GM19463 (cell line): ENCODE data around the gene LNPK.
"Not testable (repeated sequence)": the region's sequence is repeated elsewhere in the genome, so short reads cannot be mapped to it uniquely, and the experiment has no call there.

ENCODE experiments used
- ATAC-seq: cut with Tn5 transposase; IDR thresholded peaks from one replicate; pipeline ENCODE4 v1.9.1; 2021; ENCODE audit warnings: mild to moderate bottlenecking, moderate library complexity; ENCODE audit not compliant: unreplicated experiment

LNPK gene

DNA sequence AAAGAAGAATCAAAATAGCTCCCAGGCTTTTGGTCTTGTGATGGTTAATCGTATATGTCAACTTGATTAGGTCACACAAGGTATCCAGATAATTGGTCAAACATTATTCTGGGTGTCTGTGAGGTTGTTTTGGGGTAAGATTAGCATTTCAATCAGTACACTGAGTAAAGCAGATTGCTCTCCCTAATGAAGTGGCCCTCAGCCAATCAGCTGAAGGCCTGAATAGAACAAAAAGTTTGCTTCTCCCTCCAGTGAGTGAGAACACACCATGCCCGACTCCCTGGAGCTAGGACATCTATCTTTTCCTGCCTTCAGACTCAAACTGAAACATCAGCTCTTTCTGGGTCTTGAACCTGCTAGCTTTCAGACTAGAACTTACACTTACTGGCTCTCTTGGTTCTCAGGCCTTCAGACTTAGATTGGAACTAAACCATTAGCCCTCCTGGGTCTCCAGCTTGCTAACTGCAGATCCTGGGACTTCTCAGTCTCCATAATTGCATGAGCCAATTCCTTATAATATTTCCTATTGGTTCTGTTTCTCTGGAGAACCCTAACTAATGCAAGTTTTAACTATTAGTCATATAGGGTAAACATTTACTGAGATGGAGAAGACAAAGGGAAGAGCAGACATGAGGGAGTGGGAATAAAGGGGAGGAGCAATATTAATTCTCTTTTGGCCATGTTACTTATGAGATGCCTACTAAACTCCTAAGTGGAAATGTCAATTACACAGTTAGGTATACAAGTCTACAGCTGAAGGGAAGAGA is 25.5 kb downstream of the LNPK start:
- no peak for ATAC-seq

DNA sequence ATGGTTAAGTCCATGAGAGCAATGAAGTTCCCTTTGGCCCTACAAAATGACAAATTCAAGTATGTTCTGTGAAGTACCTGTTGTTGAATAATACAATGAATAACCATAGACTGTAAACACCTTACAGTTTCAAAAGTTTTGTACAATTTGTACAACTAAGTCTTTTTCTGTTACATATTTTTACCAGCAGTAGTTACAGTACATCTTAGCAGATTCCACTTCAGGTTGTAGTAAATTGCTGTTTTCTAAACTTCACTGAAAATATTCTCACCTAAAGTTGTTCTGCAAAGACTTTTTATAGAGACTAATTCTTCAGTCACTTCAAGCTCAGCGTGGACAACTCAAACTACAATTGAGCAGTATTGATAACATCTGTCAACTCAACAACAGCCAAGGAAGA is 28.7 kb downstream of the LNPK start:
- no peak for ATAC-seq

DNA sequence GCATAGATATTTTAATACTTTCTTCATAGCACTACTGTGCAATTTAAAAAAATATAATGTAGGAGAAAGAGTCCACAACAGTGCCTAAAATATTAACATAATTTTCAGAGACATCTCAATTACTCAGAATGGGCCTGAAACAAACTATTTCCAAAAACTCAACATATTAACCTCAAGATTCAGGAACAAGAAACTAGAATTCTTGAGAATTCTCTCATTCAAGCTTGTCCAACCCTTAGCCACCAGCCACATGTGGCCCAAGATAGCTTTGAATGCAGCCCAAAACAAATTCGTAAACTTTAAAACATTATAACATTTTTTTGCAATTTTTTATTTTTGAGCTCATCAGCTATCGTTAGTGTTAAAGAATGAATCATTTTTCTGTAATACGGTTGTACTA is 35.2 kb downstream of the LNPK start:
- no peak for ATAC-seq

DNA sequence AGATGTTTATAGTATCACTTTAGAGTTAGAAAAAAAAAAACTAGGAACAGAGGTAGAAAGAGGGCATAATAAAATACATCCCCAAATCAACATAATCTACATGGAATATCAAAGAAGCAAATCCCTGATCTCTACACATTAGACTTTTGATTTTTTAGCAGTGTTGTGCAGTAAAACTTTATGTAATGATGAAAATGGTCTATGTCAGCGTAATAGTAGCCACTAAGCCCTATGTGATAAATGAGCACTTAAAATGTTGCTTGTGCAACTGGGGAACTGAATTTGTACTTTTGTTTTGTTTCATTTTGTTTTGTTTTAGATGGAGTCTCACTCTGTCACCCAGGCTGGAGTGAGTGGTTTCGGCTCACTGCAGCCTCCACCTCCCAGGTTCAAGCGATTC is 36.3 kb downstream of the LNPK start:
- no peak for ATAC-seq

DNA sequence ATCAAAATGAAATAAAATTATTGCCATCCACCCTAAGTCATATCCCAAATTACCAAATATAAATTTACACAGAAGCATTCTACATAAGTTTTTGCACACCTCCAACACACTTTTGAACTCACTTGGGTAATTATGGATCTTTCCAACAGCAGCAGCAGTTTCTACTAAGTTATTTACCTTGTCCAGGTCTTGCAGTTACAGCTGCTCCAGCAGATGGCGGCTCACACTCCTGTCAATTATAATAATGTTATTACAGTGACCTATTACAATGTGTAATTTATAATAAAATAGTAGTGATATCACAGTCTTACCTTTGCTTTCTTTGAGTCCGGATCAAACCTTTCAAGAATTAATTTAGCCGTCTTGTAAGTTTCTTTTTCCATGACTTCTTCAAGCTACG is 37.9 kb downstream of the LNPK start:
- no peak for ATAC-seq

DNA sequence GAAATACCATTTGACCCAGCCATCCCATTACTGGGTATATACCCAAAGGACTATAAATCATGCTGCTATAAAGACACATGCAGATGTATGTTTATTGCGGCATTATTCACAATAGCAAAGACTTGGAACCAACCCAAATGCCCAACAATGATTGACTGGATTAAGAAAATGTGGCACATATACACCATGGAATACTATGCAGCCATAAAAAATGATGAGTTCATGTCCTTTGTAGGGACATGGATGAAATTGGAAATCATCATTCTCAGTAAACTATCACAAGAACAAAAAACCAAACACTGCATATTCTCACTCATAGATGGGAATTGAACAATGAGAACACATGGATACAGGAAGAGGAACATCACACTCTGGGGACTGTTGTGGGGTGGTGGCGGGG is 38.9 kb downstream of the LNPK start:
- ATAC-seq, result not testable (repeated sequence)

DNA sequence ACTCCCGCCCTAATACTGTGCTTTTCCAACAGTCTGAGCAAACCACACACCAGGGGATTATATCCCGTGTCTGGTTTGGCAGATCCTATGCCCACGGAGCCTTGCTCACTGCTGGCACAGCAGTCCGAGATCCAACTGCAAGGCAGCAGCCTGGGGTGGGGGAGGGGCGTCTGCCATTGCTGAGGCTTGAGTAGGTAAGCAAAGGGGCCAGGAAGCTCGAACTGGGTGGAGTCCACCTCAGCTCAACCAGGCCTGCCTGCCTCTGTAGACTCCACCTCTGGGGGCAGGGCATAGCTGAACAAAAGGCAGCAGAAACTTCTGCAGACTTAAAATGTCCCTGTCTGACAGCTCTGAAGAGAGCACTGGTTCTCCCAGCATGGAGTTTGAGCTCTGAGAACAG is 44.2 kb downstream of the LNPK start:
- no peak for ATAC-seq

DNA sequence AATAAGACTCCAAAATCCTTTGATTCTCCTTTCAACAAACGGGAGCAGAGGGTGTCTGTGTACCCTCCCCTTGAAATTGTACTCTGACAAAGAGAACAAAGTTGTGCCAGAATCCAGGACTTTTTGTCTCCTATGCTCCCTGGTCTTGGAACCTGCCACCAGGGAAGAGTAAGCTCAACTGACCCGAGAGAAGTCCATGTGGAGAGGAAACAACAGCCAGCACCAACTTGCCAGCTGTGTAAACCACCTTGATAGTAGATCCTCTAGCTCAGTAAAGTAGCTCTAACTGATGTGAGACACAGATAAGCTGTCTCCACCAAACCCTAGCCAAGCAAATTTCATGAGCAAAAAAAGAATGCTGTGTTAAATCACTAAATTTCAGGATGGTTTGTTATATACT is 46.9 kb downstream of the LNPK start:
- ATAC-seq, result no peak

DNA sequence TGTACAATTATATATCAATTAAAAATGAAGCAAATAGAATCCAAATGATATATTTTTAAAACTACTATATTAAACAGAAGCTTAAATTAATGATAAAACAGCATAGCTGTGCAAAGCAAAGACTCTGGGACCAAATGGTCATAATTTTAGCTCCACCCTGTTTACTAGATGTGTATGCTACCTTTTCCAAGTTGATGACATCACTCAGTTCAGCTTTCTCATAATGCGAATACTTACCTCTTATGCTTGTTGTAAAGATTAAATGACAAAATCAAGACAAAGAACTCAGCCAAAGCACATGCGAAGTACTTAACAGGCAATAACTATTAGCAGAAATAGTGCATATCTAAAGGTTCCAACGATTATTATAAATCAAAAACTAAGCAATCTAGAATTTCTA is 51.6 kb downstream of the LNPK start:
- no peak for ATAC-seq

DNA sequence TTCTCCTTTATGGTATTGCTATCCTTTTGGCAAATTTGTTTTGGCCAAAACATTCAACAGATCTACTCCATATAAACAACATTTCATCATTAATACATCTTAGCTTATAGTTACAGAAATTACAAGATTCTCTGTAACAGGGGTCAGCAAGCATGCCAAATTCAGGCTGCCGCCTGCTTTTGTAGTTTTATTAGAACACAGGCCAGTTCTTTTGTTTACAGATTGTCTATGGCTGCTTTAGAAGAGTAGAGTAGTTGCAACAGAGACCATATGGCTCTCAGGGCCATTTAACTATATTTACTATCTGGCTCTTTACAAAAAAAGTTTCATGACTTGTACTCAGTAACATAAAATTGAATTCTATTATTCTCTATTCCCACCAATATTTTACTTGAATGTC is 53.9 kb downstream of the LNPK start:
- no peak for ATAC-seq

DNA sequence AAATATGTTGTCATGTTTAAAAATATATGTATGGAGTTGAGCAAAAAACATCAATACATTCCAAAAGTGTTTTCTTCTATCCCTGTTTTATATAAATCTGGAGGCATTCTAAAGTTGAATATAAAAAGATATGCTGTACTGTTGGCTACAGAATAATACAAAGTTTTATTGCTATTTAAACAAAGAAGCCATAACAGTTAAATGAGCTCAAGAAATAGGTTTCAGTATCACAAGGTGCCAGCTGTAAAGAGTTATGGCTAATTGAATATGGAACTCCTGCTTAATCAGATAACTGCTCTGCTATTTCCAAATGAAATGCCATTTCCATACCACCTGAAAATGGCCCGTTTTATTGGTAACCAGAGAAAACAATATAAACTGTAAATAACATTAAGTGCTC is 55.0 kb downstream of the LNPK start:
- ATAC-seq, result no peak

DNA sequence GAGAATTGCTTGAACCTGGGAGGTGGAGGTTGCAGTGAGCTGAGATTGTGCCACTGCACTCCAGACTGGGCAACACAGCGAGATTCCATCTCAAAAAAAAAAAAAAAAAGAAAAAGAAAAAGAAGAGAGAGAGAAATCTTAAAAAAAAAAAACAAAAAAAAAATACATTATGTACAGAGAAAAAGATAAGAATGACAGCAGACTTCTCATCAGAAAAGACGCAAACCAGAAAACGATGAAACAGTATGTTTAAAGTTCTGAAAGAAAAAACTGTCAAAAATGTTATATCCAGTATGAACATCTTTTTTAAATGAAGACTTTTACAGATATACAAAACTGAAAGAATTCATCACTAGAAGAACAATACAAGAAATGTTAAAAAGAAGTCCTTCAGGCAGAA is 60.4 kb downstream of the LNPK start:
- no peak for ATAC-seq

DNA sequence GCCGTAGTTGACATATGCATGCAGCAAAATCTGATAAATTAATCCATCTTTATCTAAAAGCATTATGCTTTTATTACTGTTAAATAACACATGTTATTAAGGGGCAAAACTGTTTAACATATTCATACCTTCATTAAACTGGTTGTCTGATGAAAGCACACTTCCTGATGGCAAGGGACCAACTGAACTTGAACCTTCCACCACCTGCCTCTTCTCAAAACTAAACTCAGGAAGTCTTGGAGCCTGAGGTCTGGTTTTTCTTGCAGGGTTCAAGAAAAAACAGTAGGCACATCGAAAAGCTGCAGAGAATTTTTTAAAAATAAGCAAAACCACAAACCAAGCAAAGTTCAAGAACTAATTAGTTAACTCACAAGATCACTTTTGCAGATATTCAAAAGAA is 64.9 kb downstream of the LNPK start:
- ATAC-seq, result no peak

DNA sequence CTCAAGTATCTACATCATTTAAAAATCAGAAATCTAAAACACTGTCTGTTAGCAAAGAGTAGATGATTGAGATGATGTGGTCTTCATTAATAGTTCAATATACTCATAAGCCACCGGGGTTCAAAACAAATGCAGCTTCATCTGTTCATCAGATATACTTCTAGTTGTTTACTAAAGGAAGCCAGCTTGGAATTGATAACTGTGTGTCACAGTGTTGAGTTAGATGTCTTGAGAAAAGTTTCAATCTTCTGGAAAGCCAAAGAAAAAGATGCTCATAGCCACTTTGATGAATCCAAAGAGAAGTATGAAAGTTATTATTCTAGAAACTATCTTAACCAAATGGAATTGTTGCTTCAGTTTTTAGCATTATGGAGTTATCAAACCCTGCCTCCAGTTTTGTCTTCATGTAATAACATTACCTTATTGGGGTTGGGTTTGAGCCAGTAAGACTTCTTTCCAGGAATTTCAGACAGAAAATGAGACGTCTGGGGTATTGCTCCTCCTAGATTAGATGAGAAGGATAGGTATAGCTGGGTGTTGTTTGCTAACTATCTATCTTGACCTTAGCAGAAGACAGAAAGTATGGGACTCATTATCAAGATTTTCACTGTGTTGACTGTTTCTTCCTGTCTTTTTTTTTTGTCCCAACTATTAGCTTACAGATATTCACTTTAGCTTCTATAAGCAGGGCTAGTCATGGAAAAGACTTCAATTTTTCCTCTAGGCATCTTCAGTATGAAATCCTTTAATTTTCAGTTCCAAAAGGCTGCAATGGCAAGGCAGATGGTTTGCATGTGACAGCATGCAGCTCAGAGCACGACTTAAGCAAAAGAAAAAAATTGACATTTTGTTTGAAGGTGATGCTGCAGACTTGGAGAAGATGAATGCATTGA is 66.5 kb downstream of the LNPK start:
- no peak for ATAC-seq

DNA sequence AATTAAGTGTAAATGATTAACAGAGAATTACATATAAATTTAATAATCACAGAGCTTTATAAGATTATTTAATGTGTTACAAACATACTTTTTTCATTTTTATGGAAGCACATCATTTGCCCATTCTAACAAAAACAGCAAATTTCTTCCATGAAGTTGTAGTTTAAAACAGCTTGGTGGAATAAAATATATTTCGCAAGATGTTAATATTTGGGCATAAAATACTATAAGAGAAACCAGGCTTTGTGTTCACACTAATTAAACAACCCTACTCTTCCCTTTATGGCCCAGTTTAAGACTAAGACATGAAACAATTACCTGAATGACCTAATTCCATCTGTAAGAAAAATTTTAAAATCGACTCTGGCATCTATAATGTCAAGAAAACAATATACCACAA is 69.4 kb downstream of the LNPK start:
- ATAC-seq, result no peak

DNA sequence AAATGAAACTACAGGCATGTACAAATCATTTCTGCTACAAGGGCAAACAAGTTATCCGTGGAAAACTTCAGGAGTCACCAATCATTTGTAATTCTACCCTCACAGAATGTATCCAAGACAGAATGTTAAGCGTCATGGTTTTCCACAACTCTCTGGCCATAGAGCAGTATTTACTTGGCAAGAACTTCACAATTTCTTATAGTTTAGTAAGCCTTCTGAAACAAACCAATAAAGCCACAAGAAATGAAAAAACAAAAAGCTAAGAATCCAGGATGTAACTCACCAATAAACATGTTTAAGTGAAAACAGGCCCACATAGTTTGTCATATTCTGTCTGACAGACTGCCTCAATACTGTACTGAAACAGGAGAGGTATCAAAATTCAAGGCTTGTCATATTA is 70.3 kb downstream of the LNPK start:
- ATAC-seq, result no peak

DNA sequence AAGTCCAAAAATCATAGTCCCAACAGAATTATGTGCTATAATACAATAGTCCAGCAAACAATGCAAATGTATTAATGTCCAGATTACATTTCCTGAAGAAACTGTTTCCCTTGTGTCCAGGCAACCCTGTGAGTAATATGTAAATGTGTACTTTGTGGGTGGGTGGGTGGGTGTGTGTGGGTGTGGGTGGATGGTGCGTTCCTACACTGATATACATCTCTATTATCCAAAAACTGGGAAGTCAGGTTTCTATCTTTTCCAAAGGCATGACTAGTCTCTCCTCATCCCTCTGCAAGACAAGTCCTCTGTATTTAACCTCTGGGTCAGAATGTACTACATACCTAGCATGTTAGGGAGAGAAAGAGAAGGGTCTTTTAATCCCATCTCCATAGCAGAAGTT is 71.6 kb downstream of the LNPK start:
- no peak for ATAC-seq

DNA sequence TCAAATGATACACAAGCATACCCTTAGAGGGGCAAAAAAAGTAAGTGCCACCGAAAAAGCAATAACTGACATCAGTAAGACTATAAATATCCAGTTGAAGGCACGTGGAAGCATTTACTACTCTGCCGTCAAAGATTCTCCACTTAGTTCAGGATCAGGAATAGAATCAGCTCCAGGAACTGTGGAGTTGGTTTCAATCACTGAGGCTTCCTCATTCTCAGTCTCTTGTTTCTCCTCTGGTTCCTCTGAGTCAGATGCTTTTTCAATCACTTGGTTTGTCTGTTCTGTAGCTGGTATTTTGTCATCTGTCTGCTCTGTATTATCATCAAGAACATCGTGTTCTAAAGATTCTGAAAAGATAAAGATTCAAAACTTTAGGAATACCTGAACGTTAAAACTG is 72.2 kb downstream of the LNPK start:
- no peak for ATAC-seq

DNA sequence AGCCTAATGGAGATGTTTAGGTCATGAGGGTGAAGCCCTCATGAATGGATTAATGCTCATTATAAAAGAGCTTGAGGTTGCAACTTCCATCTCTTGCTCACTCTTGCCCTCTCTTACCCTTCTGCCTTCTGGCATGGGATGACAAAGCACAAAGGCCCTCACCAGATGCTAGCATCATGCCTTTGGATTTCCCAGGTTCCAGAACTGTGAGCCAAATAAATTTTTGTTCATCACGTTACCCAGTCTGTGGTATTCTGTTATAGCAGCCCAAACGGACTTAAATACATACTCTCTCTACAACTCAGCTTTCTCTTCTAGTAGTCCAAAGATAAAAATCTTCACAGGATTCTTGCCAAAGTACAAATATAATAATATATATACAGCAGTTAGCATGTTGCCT is 75.8 kb downstream of the LNPK start:
- no peak for ATAC-seq

DNA sequence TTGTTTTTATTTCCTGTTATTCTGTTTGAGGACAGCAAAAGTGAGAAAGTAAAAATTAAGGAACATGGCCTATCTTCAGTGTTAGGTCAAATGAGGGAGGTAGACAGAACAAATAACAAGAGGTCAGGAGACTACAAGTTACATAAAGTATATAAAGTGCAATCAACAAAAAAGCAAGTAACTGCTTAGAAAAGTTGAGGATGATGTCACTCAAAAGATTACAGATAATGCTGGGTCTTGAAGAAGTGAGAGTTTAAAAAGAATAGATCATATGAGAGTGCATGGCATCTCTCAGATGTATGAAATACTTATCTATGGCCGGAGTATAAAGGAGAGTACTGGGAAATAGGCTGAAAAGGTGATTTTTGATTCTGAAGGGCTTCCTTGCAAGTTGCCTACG is 79.9 kb downstream of the LNPK start:
- no peak for ATAC-seq

DNA sequence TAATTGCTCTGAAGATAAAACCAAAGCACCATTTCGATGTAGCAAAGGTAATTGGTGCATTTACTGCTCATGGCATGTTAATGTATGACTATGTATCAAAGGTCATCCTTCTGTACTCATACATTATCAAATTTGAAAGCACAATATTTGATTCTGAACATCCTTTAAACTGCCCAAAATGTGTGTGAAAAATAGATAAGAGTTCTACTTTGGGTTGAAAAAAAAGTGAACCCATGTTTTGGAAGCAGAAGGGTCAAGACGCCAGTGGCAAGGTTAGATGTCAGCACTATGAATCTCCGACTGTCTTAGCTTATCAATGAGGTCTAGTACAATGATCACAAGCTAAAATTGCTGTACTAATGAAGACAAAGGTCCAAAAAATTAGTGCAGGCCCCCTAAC is 83.1 kb downstream of the LNPK start:
- no peak for ATAC-seq

DNA sequence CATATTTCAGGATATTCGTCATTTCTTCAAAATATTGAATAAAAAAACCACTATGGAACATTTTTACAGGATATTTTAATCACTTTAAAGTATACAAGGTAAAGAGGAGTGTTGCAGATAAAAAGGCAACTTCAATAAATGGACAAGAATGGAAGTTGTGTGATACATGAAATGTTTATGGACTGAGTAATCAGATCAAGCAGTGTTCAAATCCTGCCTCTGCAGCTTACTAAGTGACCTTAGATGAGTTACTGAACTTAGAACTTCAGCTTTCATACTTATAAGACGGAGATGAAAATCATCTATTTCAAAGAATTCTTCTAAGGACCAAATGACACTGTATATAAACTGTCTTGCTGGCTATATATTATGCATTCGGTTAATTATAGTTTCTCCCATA is 87.2 kb downstream of the LNPK start:
- ATAC-seq, result no peak
